PFSK-1 (cell line): ENCODE measurements around the gene EHD1.

Source experiments
- POLR2AphosphoS5 ChIP-seq: IDR thresholded peaks from 2 replicates; pipeline ENCODE4 v1.6.1; 2012; ENCODE audit warnings: low read depth, mild to moderate bottlenecking, control low read depth, low read length, moderate library complexity
- SIN3A ChIP-seq: IDR thresholded peaks from 2 replicates; pipeline ENCODE4 v1.6.1; 2012; ENCODE audit warnings: mild to moderate bottlenecking, low read length, moderate library complexity, borderline replicate concordance; ENCODE audit not compliant: insufficient read depth

DNA sequence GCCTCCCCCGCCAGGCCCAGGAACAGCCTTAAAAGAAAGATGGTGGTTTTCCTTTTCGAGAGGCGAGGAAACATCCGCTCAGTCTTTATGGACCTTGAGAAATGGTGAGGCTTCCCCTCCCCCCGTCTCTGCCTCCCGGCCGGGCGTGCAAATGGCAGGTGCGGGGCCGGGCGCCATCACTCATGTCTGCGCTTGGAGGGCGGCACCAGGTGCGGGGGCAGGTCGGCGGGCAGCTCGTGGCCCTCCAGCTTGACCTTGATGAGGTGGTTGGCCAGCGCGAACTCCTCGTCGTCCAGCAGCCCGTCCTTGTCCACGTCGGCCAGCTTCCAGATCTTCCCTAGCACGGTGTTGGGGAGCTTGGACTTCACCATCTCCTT, 24.3 kb downstream of the EHD1 start:
- no peak for TF ChIP-seq POLR2AphosphoS5
- no peak for TF ChIP-seq SIN3A
